Testis (tissue), 2 donors: ENCODE data around the gene MYO18A.

Experiments
- CTCF ChIP-seq, 3 experiments: fragments of 450-650 bp in 2 of 3; fragments of 200-600 bp in 1 of 3; sonication (generic) in 1 of 3; IDR thresholded peaks; one replicate each; pipeline ENCODE4 v1.5.1; 2016 to 2019; ENCODE audit warnings: antibody characterized with exemption in 3 of 3, mild to moderate bottlenecking in 2 of 3, moderate library complexity in 1 of 3
- POLR2A ChIP-seq: fragments of 450-650 bp; IDR thresholded peaks from one replicate; pipeline ENCODE4 v1.6.1; 2017; ENCODE audit warnings: antibody characterized with exemption, mild to moderate bottlenecking, moderate library complexity

DNA sequence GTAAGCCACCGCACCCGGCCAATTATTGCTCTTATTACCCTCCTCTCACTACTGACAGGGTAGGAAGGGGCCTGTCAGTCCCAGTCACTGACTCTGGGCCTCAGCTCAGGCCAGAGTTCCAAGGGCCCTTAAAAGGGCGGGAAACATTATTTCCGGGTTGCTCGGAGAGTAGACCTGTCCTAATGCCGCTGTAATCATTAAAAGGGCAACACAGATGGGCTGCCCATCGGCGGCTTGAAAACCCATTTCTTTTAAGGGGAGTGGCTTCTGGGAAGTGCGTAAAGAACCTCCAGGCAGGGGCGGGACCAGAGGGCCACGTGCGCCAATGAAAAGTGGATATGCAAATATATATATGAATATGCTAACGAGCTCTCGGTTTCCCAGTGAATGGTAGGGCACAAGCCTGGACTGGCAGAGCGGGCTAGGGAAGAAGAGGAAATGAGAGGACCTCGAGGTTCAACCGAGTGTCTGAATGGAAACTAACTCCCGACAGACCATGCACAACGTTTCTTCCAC, 110.6 kb downstream of the MYO18A start:
- TF ChIP-seq CTCF (IDR thresholded peaks at IDR 0.05) = no peak
- TF ChIP-seq POLR2A = no peak
